Measurements from ENCODE around the gene ANKS1A. TPM values are rescaled to one million over a fixed set of nuclear protein-coding genes. Genes with fewer than 3 reads are reported as not detected.

The ANKS1A gene
- total and polyA plus RNA-seq, 4 experiments from 2014 or later: 1.2 to 15.6 (median 9.4) TPM

Other genes with a start within 250 kb of the ANKS1A start
- 10 to 100 TPM; 68.6 to 70.7 TPM for gene ILRUN, start 192.5 kb upstream of the ANKS1A start, total RNA-seq
- gene ILRUN, start 192.5 kb upstream of the ANKS1A start, polyA plus RNA-seq: 10 to 100 TPM; 14.8 to 15.1 TPM
- gene SNRPC, start 131.8 kb upstream of the ANKS1A start, total RNA-seq: 10 to 100 TPM; 39.4 to 49.9 TPM
- 100 to 1,000 TPM; 252 to 312 TPM for gene SNRPC, start 131.8 kb upstream of the ANKS1A start, polyA plus RNA-seq
- gene BLTP3A, start 97.2 kb upstream of the ANKS1A start, total RNA-seq: 10 to 100 TPM; 11.5 to 12.0 TPM
- 1 to 10 TPM in 1 of 2 donors, under 1 TPM in 1; 0.11 to 1.0 TPM for gene BLTP3A, start 97.2 kb upstream of the ANKS1A start, polyA plus RNA-seq
- gene TAF11, start 1.2 kb upstream of the ANKS1A start, total RNA-seq: 10 to 100 TPM; 25.3 to 26.1 TPM
- gene TAF11, start 1.2 kb upstream of the ANKS1A start, polyA plus RNA-seq: 10 to 100 TPM; 16.5 to 19.8 TPM

Measured in CD4-positive, alpha-beta memory T cell (primary cell).